PC-3 (cell line): ENCODE data around the gene TIMM23. TPM values are rescaled to one million over a fixed set of nuclear protein-coding genes. Genes with fewer than 3 reads are reported as not detected.
A peak's percentile ranks its signal among the peaks of the same experiment; 100 is the strongest.

ENCODE experiments used
- ATAC-seq: fragments of 200-7000 bp; cut with Tn5 transposase; 2 replicates; pipeline ENCODE4 v1.9.1; 2020; ENCODE audit warnings: mild to moderate bottlenecking, moderate library complexity
- BruUV-seq: library from RNA; stranded (reverse); fragments of 400-500 nt; replicated peaks from 2 replicates; lab custom pipeline; 2021; lab: Mats Ljungman, UMichigan
- CTCF ChIA-PET: fragments of 300-600 bp; sonication (Branson Sonifier 250); formaldehyde crosslinking; loops from one replicate; lab custom pipeline; 2022; ENCODE audit warnings: antibody characterized with exemption; lab: Charles Lee
- POLR2A ChIA-PET: fragments of 300-600 bp; sonication (Branson Sonifier 250); formaldehyde crosslinking; loops from one replicate; lab custom pipeline; 2022; ENCODE audit warnings: antibody characterized with exemption; ENCODE audit not compliant: unreplicated experiment; lab: Charles Lee
- DNase-seq: peaks from one replicate; pipeline ENCODE4 v3.0.0-alpha.2; 2015
- H2AFZ ChIP-seq: fragments of 300-600 bp; sonication (generic); 2 replicates; pipeline ENCODE4 v1.6.0; 2016; ENCODE audit warnings: antibody characterized with exemption, low read length
- H3F3A ChIP-seq: fragments of 300-600 bp; sonication (generic); one replicate; pipeline ENCODE4 v1.6.0; 2017; ENCODE audit warnings: antibody characterized with exemption, low read length, control low read depth, mild to moderate bottlenecking; ENCODE audit not compliant: unreplicated experiment
- H3K27ac ChIP-seq: fragments of 300-600 bp; sonication (generic); 2 replicates; pipeline ENCODE4 v1.5.1; 2016; ENCODE audit warnings: mild to moderate bottlenecking, low read length
- H3K27me3 ChIP-seq: fragments of 300-600 bp; sonication (generic); 2 replicates; pipeline ENCODE4 v1.6.1; 2016; ENCODE audit warnings: low read length, mixed read lengths
- H3K36me3 ChIP-seq: fragments of 300-600 bp; sonication (generic); 2 replicates; pipeline ENCODE4 v1.6.1; 2016; ENCODE audit warnings: low read depth, mixed run types, low read length, mixed read lengths
- H3K4me1 ChIP-seq: fragments of 300-600 bp; sonication (generic); 2 replicates; pipeline ENCODE4 v1.5.1; 2016; ENCODE audit warnings: low read length; ENCODE audit not compliant: insufficient read depth
- H3K4me2 ChIP-seq: fragments of 300-600 bp; sonication (generic); 2 replicates; pipeline ENCODE4 v1.6.0; 2016; ENCODE audit warnings: low read length
- H3K4me3 ChIP-seq: fragments of 300-600 bp; sonication (generic); 2 replicates; pipeline ENCODE4 v1.5.1; 2016; ENCODE audit warnings: mild to moderate bottlenecking, low read length, mixed read lengths
- H3K79me2 ChIP-seq: fragments of 300-600 bp; sonication (generic); 2 replicates; pipeline ENCODE4 v1.6.1; 2017; ENCODE audit warnings: low read length, mixed read lengths
- H3K9ac ChIP-seq: fragments of 300-600 bp; sonication (generic); 2 replicates; pipeline ENCODE4 v1.6.0; 2016; ENCODE audit warnings: mild to moderate bottlenecking, low read length
- H3K9me2 ChIP-seq: fragments of 300-600 bp; sonication (generic); replicated peaks from 2 replicates; pipeline ENCODE4 v1.6.1; 2016; ENCODE audit warnings: mixed run types, low read length, mixed read lengths
- H3K9me3 ChIP-seq: fragments of 300-600 bp; sonication (generic); 2 replicates; pipeline ENCODE4 v1.6.1; 2016; ENCODE audit warnings: low read length, mixed read lengths
- H4K20me1 ChIP-seq: fragments of 300-600 bp; sonication (generic); 2 replicates; pipeline ENCODE4 v1.6.1; 2016; ENCODE audit warnings: low read length, mixed read lengths
- EZH2 ChIP-seq: fragments of 300-600 bp; sonication (generic); IDR thresholded peaks from one replicate; pipeline ENCODE4 v1.6.1; 2017; ENCODE audit warnings: antibody characterized with exemption, mild to moderate bottlenecking, low read length; ENCODE audit not compliant: unreplicated experiment
- EZH2phosphoT487 ChIP-seq: fragments of 300-600 bp; sonication (generic); IDR thresholded peaks from 2 replicates; pipeline ENCODE4 v1.6.1; 2018; ENCODE audit warnings: mild to moderate bottlenecking, antibody characterized with exemption, low read length, borderline replicate concordance
- intact Hi-C: fragments of 100-400 bp; cut with micrococcal nuclease; formaldehyde crosslinking; loops from 2 replicates; pipeline ENCODE4 v1.9.0; 2023
- total RNA-seq: library from RNA; depleted of rRNA; stranded (reverse); fragments of >200 nt; gene quantifications from 2 replicates; pipeline ENCODE4 v1.2.3, GENCODE V29; 2014
- TF ChIP-seq, protein P1 (sequence below): fragments of 300-600 bp; sonication (generic); conservative IDR thresholded peaks from 2 replicates; pipeline ENCODE4 v1.5.1; 2017; ENCODE audit warnings: antibody characterized with exemption, low read depth, mild to moderate bottlenecking, low read length

The TIMM23 gene
- total RNA-seq, 1 experiment from 2014 or later: 97.9 TPM

DNA sequence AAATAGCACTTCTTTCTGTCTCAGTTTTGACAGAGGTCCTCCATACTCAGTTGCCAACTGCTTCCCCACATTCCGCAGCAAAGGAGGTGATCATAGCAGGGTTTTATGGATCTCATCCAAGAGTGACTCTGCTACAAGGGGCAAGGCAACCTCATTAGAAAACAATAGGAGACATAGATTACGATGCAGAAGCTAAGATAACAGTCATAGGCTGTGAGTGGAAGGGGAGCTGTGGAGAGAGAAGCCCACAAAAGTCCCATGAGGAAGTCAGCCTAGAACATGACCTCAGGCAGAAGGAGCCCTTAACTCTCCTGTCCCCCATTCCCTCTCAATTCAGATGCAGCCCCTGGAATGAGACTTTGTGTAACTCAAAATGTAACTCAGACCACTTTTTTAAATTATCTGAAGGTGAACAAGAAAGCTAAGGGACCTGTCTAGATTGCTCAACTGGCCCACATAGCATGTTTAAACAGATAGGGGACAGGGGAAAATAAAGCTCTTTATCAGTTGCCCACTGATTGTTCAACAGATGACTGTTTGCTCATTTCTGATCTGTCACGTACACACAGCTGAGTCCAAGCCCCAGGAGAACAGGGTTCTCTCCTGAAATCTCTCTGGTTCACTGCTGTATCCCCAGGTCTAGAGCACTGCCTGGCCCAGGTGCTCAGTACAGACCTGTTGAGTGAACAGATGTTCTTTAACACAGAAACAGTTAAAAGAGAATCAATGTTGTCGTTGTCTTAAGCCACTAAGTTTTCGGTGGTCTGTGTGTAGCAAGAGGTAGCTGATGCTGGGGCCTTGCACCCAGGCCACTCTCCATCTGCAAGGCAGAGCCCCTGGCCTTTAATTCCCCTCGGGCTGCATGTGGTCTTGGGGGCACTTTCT, 59.6 kb downstream of the TIMM23 start:
- Histone ChIP-seq H3K4me1 (peaks cover 13% of the 10 kb centered on the region), H3K9me2 (no peaks in the 10 kb centered on the region), H3K79me2 (peaks cover 35% of the 10 kb centered on the region), H3K4me2 (no peak overlapping the region), H3K36me3 (no peaks in the 10 kb centered on the region), H4K20me1 (peaks cover 23% of the 10 kb centered on the region), H2AFZ (no peak overlapping the region), H3K9ac (no peak overlapping the region), H3K27ac (no peak overlapping the region), H3K4me3 (no peak overlapping the region), H3K9me3 (no peaks in the 10 kb centered on the region), H3K27me3 (no peaks in the 10 kb centered on the region), H3F3A (no peaks in the 10 kb centered on the region)
- intact Hi-C loops: no loop called here
- TF ChIP-seq EZH2phosphoT487 (no peak), EZH2 (no peak)
- no TSS peak for BruUV-seq
- ATAC-seq (no peak), DNase-seq (no peak)
- ChIA-PET POLR2A (no interaction called here), CTCF (no interaction called here)

DNA sequence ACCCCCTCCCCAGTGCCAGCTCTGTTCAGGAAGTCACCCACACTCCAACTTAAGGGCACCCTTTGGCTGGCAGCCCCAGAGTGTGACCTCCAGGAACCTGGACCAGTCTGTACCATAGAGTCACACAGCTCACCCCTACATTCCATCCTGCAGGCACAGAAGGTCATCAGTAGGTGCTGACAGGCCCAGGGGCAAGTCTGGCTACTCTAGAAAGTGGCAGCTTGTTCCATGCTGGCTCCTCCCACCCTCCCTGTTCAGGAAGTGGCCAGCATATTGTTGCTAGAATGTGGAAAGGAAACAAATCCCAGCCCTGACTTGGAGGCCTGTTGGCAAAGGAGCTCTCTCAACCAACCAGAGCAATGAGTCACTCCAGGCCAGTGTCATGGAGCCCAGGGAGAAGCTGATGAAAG, 61.3 kb downstream of the TIMM23 start:
- intact Hi-C loops: no loop called here

More for the DNA sequence above, 61.3 kb downstream of the TIMM23 start:
- Histone ChIP-seq H3K27ac (no peak overlapping the region), H2AFZ (0 out of 2 replicates have a peak overlapping the region, but pooled peaks have one; percentile 26), H3K79me2 (peaks cover 18% of the 10 kb centered on the region), H3K9ac (no peak overlapping the region), H3K9me3 (no peaks in the 10 kb centered on the region), H3K36me3 (no peaks in the 10 kb centered on the region), H3K4me1 (peaks cover 6% of the 10 kb centered on the region; the same call in 1 of the 2 replicates), H3K4me2 (no peak overlapping the region), H3K9me2 (no peaks in the 10 kb centered on the region), H3F3A (no peaks in the 10 kb centered on the region), H3K27me3 (no peaks in the 10 kb centered on the region), H4K20me1 (peaks cover 10% of the 10 kb centered on the region; the same call in 1 of the 2 replicates), H3K4me3 (no peak overlapping the region)
- peak; percentile 52 for DNase-seq
- BruUV-seq: no TSS peak
- TF ChIP-seq EZH2: no peak
- no peak for TF ChIP-seq EZH2phosphoT487
- TF ChIP-seq, protein P1, sequence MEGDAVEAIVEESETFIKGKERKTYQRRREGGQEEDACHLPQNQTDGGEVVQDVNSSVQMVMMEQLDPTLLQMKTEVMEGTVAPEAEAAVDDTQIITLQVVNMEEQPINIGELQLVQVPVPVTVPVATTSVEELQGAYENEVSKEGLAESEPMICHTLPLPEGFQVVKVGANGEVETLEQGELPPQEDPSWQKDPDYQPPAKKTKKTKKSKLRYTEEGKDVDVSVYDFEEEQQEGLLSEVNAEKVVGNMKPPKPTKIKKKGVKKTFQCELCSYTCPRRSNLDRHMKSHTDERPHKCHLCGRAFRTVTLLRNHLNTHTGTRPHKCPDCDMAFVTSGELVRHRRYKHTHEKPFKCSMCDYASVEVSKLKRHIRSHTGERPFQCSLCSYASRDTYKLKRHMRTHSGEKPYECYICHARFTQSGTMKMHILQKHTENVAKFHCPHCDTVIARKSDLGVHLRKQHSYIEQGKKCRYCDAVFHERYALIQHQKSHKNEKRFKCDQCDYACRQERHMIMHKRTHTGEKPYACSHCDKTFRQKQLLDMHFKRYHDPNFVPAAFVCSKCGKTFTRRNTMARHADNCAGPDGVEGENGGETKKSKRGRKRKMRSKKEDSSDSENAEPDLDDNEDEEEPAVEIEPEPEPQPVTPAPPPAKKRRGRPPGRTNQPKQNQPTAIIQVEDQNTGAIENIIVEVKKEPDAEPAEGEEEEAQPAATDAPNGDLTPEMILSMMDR: no peak
- POLR2A ChIA-PET: no interaction called here
- CTCF ChIA-PET: interaction anchor here (0.6 kb wide), 1 partner anchor 10 kb away, joined by 4 read pairs; no protein-coding TSS in a partner anchor
- no peak for ATAC-seq
